Measurements from ENCODE around the gene GABRQ.
"Not testable (repeated sequence)": the region's sequence is repeated elsewhere in the genome, so short reads cannot be mapped to it uniquely, and the experiment has no call there.

The GABRQ gene

DNA sequence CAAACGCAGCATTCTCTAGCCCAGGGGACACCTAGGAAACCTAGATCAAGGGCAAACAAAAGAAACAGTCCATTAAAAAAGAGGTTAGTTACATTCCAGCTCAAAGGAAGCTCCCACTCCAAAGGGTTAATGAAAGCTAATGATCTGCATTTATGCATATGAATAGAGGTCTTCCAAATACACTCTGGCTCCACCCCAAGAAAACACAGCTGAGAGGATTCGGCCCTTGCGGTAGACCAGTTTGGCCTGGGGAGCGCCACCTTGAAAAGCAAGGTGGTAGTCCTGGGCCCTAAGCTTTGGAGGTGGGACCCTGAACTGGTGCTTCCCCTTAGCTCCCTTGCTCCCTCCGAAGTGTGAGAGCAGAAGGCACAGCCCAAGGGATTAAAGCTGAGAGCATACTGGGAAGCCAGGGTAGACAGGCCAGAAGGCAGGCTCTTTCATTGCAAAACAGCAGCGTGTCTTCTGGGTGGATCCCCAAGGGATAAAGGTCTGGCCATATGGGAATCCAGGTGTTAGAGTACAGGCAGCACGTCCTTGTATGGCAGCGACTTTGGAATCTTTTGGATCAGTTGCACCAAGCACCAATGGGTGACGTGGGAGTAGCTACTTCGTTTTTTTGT, 3.7 kb downstream of the GABRQ start:
- no peak for TF ChIP-seq JUND (IDR thresholded peaks at IDR 0.05; ENCODE audit: low read depth)
- in situ Hi-C loops (cut with HindIII; ENCODE audit: low pct_unique_long_range_greater_than_20kb, low sequenced_read_pairs), result no loop called here
- no peak for DNase-seq (ENCODE audit: low read depth in 1 of 2, low spot score in 1 of 2)

DNA sequence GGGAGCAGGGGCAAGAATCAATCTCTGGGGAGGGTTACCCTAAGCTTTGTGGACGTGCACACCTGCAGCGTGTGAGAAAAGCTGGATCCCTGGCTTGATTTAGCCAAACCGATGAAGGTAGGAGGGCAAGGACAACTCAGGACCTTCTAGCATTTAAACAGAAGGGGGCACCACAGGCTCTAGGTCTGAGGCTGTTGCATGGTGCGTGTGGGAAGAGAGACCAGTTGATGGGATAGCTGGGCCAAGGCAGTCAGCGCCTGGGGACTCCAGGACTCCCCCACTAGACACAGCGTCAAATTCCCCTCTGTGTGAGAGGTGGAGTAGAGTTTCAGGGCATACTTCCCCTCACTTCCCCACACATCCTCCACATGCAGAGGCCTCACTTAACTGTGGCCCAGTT, 4.3 kb downstream of the GABRQ start:
- TF ChIP-seq JUND (IDR thresholded peaks at IDR 0.05; ENCODE audit: low read depth), result no peak
- in situ Hi-C loops (cut with HindIII; ENCODE audit: low pct_unique_long_range_greater_than_20kb, low sequenced_read_pairs), result no loop called here
- DNase-seq (ENCODE audit: low read depth in 1 of 2, low spot score in 1 of 2), result peak in 1 of 2 experiments; percentile 38

DNA sequence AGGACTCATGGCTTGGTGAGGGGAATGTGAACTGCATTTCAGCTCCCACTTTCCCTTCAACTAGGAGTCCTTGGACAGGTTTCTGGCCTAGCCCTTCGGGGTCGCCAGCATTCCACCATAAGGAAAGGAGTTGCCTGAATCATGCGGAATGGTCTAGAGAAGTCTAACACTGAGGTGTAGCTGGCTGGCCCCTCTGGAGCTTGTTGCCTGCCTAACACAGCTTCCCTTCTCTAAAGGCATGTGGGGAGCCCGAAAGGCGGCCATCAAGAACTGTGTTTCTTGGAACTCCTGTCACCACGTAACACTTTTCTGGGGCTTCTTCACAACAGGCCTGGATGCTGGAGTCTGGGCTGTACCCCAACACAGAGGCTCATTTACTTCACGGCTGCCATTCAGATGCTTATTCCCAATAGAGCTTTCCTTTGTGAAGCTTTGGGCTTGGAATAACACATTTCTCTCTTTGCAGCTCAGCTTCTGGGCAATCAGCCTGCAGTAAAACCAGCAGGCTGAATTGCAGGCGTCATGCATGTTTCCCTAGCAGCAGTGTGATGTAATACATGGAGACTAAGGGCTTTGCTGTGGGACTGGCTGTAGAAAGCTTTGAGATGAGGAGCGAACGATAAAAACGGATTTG, 5.4 kb downstream of the GABRQ start:
- in situ Hi-C loops (cut with HindIII; ENCODE audit: low pct_unique_long_range_greater_than_20kb, low sequenced_read_pairs), result no loop called here
- TF ChIP-seq JUND (IDR thresholded peaks at IDR 0.05; ENCODE audit: low read depth), result no peak
- no peak for DNase-seq (ENCODE audit: low read depth in 1 of 2, low spot score in 1 of 2)

DNA sequence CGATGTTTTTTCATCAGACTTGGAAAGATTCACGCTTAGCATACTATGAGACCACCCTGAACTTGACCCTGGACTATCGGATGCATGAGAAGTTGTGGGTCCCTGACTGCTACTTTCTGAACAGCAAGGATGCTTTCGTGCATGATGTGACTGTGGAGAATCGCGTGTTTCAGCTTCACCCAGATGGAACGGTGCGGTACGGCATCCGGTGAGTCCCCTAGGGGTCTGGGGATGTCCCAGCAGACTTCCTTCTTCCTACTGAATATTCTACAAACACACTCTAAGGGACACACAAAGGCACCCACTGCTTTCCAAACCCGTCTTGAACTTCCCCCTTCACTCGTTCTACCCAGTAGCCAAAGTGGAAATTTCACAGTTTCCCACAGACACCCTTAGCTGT, 9.3 kb downstream of the GABRQ start:
- no peak for TF ChIP-seq JUND (IDR thresholded peaks at IDR 0.05; ENCODE audit: low read depth)
- no peak for DNase-seq (ENCODE audit: low read depth in 1 of 2, low spot score in 1 of 2)
- in situ Hi-C loops (cut with HindIII; ENCODE audit: low pct_unique_long_range_greater_than_20kb, low sequenced_read_pairs), result no loop called here

DNA sequence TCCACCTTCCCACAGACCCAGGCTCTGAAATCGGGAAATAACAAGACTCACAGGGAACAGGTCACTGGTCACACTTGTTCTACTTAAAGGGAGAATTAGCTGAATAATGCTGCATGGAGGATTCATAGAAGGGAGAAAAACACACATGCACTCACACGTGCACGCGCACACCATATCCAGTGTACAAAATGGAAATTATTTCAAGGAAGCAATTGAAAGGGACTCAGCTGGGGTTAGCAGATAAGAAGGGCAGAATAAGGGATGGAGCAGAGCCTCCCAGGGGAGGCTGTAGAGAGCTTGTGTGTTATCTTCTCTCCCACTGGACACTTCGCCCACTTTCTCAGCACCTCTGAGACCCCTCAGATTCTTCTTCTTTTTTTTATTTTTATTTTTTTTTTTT, 10.3 kb downstream of the GABRQ start:
- in situ Hi-C loops (cut with HindIII; ENCODE audit: low pct_unique_long_range_greater_than_20kb, low sequenced_read_pairs), result no loop called here
- TF ChIP-seq JUND (IDR thresholded peaks at IDR 0.05; ENCODE audit: low read depth), result no peak
- DNase-seq (ENCODE audit: low read depth in 1 of 2, low spot score in 1 of 2), result no peak

- TF ChIP-seq JUND (IDR thresholded peaks at IDR 0.05; ENCODE audit: low read depth), result no peak
- no peak for DNase-seq (ENCODE audit: low read depth in 1 of 2, low spot score in 1 of 2)
- in situ Hi-C loops (cut with HindIII; ENCODE audit: low pct_unique_long_range_greater_than_20kb, low sequenced_read_pairs), result no loop called here
Observed at GRCh38 chrX:152652060-152652459, 14.4 kb downstream of the GABRQ start.

DNA sequence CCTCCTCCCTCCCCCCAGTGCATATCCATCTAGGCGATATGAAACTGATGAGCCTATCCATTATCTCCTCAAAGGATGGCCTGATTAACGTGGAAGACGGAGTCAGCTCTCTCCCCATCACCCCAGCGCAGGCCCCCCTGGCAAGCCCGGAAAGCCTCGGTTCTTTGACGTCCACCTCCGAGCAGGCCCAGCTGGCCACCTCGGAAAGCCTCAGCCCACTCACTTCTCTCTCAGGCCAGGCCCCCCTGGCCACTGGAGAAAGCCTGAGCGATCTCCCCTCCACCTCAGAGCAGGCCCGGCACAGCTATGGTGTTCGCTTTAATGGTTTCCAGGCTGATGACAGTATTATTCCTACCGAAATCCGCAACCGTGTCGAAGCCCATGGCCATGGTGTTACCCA, 14.8 kb downstream of the GABRQ start:
- no peak for DNase-seq (ENCODE audit: low read depth in 1 of 2, low spot score in 1 of 2)
- in situ Hi-C loops (cut with HindIII; ENCODE audit: low pct_unique_long_range_greater_than_20kb, low sequenced_read_pairs), result no loop called here
- no peak for TF ChIP-seq JUND (IDR thresholded peaks at IDR 0.05; ENCODE audit: low read depth)

- in situ Hi-C loops (cut with HindIII; ENCODE audit: low pct_unique_long_range_greater_than_20kb, low sequenced_read_pairs), result no loop called here
- TF ChIP-seq JUND (IDR thresholded peaks at IDR 0.05; ENCODE audit: low read depth), result no peak
Observed at GRCh38 chrX:152656087-152656486, 18.4 kb downstream of the GABRQ start.

DNA sequence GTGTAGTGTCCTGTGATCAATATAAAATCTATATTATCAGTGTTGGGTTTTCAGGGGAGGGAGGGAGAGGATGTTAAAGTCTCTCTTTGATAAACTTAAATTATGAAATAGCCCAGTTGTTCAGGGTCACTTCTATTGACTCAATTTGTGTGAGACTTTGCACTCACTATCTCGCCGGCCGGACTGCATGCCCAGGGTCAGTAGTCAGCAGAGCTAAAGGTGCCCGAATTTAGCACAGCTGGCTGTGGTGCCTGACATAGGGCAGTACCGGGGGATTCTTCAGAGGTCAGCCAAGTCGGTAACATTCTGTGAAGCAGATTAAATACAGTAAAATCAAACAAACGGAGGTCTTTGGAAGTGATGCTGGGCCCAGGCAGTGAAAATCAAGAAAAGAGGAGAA, 19.2 kb downstream of the GABRQ start:
- in situ Hi-C loops (cut with HindIII; ENCODE audit: low pct_unique_long_range_greater_than_20kb, low sequenced_read_pairs), result no loop called here
- no peak for DNase-seq (ENCODE audit: low read depth in 1 of 2, low spot score in 1 of 2)
- no peak for TF ChIP-seq JUND (IDR thresholded peaks at IDR 0.05; ENCODE audit: low read depth)

More at GRCh38 chrX:152656087-152656486, 18.4 kb downstream of the GABRQ start:
- no peak for DNase-seq (ENCODE audit: low read depth in 1 of 2, low spot score in 1 of 2)

GRCh38 chrX:152658302-152658701, 20.6 kb downstream of the GABRQ start:
- no peak for DNase-seq (ENCODE audit: low read depth in 1 of 2, low spot score in 1 of 2)
- TF ChIP-seq JUND (IDR thresholded peaks at IDR 0.05; ENCODE audit: low read depth), result no peak
- in situ Hi-C loops (cut with HindIII; ENCODE audit: low pct_unique_long_range_greater_than_20kb, low sequenced_read_pairs), result no loop called here

DNA sequence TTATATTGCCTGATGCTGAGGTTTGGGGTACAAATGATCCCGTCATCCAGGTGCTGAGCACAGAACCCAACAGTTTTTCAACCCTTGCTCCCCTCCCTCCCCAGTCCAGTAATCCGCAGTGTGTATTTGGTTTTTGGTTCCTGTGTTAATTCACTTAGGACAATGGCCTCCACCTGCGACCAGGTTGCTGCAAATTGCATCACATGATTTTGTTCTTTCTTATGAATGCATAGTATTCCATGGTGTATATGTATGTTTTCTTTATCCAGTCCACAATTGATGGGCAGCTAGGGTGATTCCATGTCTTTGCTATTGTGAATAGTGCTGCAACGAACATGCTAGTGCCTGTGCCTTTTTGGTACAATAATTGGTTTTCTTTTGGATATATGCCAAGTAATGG, 25.4 kb downstream of the GABRQ start:
- in situ Hi-C loops (cut with HindIII; ENCODE audit: low pct_unique_long_range_greater_than_20kb, low sequenced_read_pairs), result no loop called here
- no peak for TF ChIP-seq JUND (IDR thresholded peaks at IDR 0.05; ENCODE audit: low read depth)
- no peak for DNase-seq (ENCODE audit: low read depth in 1 of 2, low spot score in 1 of 2)

DNA sequence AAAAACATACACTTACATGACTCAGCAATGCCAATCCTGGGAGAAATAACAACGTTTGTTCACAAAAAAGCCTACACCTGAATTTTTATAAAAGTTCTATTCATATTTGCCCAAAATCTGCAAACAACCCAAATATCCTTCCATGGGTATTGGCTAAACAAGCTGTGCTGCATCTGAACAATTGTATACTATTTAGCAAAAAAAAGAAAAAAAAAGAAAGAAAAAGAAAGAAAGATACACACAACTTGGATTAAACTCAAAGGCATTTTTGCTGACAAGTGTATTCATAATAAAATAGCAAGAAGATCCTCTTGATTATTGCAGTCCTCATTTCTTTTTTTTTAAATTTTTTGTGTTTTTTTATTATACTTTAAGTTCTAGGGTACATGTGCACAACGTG, 36.4 kb downstream of the GABRQ start:
- no peak for DNase-seq (ENCODE audit: low read depth in 1 of 2, low spot score in 1 of 2)
- in situ Hi-C loops (cut with HindIII; ENCODE audit: low pct_unique_long_range_greater_than_20kb, low sequenced_read_pairs), result no loop called here
- TF ChIP-seq JUND (IDR thresholded peaks at IDR 0.05; ENCODE audit: low read depth), result no peak

- in situ Hi-C loops (cut with HindIII; ENCODE audit: low pct_unique_long_range_greater_than_20kb, low sequenced_read_pairs); DNase-seq (ENCODE audit: low read depth in 1 of 2, low spot score in 1 of 2): not testable (repeated sequence)
Observed at GRCh38 chrX:152674652-152675051, 37.0 kb downstream of the GABRQ start.

GRCh38 chrX:152681012-152681411, 43.3 kb downstream of the GABRQ start:
- DNase-seq (ENCODE audit: low read depth in 1 of 2, low spot score in 1 of 2); in situ Hi-C loops (cut with HindIII; ENCODE audit: low pct_unique_long_range_greater_than_20kb, low sequenced_read_pairs): not testable (repeated sequence)

DNA sequence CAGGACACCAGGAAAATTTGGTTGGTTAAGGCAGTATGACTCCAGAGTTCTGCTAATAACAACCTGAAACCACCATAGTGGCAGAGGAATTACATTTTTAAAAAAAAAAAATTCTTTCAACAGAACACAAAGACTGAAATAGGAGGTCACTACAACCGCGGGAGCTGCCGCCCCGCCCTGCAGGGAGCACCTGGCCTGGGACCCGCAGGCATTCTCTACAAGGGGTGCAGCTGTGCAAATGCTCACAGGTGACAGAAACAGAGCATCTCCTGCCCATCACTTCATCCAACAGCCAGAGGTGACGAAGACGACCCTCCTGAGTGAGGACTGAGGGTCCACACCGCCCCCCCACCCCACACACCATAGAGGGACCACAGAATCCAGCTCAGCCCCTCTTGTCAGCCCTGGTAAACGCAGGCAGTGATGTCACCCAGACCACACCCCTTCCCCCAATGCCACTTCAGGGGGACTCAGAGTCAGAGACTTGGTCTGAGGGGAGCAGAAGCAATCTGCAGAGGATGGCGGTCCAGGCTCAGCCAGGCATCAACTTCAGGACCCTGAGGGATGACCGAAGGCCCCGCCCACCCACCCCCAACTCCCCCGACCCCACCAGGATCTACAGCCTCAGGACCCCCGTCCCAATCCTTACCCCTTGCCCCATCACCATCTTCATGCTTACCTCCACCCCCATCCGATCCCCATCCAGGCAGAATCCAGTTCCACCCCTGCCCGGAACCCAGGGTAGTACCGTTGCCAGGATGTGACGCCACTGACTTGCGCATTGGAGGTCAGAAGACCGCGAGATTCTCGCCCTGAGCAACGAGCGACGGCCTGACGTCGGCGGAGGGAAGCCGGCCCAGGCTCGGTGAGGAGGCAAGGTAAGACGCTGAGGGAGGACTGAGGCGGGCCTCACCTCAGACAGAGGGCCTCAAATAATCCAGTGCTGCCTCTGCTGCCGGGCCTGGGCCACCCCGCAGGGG, 60.5 kb downstream of the GABRQ start, which contains the start of gene MAGEA3:
Gene MAGEA3 (plus strand): TSS at position 843 of the 980 bp plus-strand sequence. CDS start 2,039 bp downstream, outside the sequence.
- in situ Hi-C loops (cut with HindIII; ENCODE audit: low pct_unique_long_range_greater_than_20kb, low sequenced_read_pairs); DNase-seq (ENCODE audit: low read depth in 1 of 2, low spot score in 1 of 2): not testable (repeated sequence)

DNA sequence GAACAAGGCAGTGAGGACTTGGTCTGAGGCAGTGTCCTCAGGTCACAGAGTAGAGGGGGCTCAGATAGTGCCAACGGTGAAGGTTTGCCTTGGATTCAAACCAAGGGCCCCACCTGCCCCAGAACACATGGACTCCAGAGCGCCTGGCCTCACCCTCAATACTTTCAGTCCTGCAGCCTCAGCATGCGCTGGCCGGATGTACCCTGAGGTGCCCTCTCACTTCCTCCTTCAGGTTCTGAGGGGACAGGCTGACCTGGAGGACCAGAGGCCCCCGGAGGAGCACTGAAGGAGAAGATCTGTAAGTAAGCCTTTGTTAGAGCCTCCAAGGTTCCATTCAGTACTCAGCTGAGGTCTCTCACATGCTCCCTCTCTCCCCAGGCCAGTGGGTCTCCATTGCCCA, 62.7 kb downstream of the GABRQ start:
- in situ Hi-C loops (cut with HindIII; ENCODE audit: low pct_unique_long_range_greater_than_20kb, low sequenced_read_pairs); DNase-seq (ENCODE audit: low read depth in 1 of 2, low spot score in 1 of 2): not testable (repeated sequence)

- in situ Hi-C loops (cut with HindIII; ENCODE audit: low pct_unique_long_range_greater_than_20kb, low sequenced_read_pairs); DNase-seq (ENCODE audit: low read depth in 1 of 2, low spot score in 1 of 2): not testable (repeated sequence)
Observed at GRCh38 chrX:152706500-152706899, 68.8 kb downstream of the GABRQ start.

Measured in T47D (cell line).